Gastrocnemius medialis (tissue), 4 donors: ENCODE results near the gene TRAM2.

ENCODE experiments used
- POLR2A ChIP-seq, 2 donors: fragments of 450-650 bp; IDR thresholded peaks; one replicate each; pipeline ENCODE4 v1.6.1; 2017; ENCODE audit warnings: antibody characterized with exemption in 2 of 2, mild to moderate bottlenecking in 2 of 2, moderate library complexity in 2 of 2
- TF ChIP-seq, protein P1 (sequence below), 5 experiments: fragments of 450-650 bp in 3 of 5; fragments of 200-600 bp in 2 of 5; sonication (generic) in 2 of 5; IDR thresholded peaks in 4 of 5; conservative IDR thresholded peaks in 1 of 5; 1 replicate in 4 of 5; 2 replicates in 1 of 5; pipeline ENCODE4 v1.5.1; 2016 to 2019; ENCODE audit warnings: antibody characterized with exemption in 5 of 5, mild to moderate bottlenecking in 3 of 5, moderate library complexity in 3 of 5

- TF ChIP-seq, protein P1, sequence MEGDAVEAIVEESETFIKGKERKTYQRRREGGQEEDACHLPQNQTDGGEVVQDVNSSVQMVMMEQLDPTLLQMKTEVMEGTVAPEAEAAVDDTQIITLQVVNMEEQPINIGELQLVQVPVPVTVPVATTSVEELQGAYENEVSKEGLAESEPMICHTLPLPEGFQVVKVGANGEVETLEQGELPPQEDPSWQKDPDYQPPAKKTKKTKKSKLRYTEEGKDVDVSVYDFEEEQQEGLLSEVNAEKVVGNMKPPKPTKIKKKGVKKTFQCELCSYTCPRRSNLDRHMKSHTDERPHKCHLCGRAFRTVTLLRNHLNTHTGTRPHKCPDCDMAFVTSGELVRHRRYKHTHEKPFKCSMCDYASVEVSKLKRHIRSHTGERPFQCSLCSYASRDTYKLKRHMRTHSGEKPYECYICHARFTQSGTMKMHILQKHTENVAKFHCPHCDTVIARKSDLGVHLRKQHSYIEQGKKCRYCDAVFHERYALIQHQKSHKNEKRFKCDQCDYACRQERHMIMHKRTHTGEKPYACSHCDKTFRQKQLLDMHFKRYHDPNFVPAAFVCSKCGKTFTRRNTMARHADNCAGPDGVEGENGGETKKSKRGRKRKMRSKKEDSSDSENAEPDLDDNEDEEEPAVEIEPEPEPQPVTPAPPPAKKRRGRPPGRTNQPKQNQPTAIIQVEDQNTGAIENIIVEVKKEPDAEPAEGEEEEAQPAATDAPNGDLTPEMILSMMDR (IDR thresholded peaks at IDR 0.05 in 4 of 5, conservative IDR thresholded peaks at IDR 0.05 in 1 of 5) = no peak
- no peak for TF ChIP-seq POLR2A (IDR thresholded peaks at IDR 0.05)
These were observed 62.3 kb downstream of the TRAM2 start for GRCh38 chr6:52514514-52514913.
